GM18511 (cell line): ENCODE measurements around the gene TAX1BP3.
A peak's percentile ranks its signal among the peaks of the same experiment; 100 is the strongest.

Source experiments
- ATAC-seq: cut with Tn5 transposase; IDR thresholded peaks from one replicate; pipeline ENCODE4 v1.9.1; 2021; ENCODE audit warnings: mild to moderate bottlenecking, moderate library complexity; ENCODE audit not compliant: unreplicated experiment

The TAX1BP3 gene

GRCh38 chr17:3688852-3689261 lies 20.5 kb upstream of the TAX1BP3 start:
- ATAC-seq, result no peak

GRCh38 chr17:3688027-3688553 lies 19.7 kb upstream of the TAX1BP3 start:
- no peak for ATAC-seq

- ATAC-seq, result no peak
Observed at GRCh38 chr17:3685174-3685573, 16.8 kb upstream of the TAX1BP3 start.

- ATAC-seq, result no peak
Observed at GRCh38 chr17:3683054-3683511, 14.7 kb upstream of the TAX1BP3 start.

- no peak for ATAC-seq
Observed at GRCh38 chr17:3682033-3682432, 13.7 kb upstream of the TAX1BP3 start.

- no peak for ATAC-seq
Observed at GRCh38 chr17:3681565-3681964, 13.2 kb upstream of the TAX1BP3 start.

- no peak for ATAC-seq
Observed at GRCh38 chr17:3681057-3681456, 12.7 kb upstream of the TAX1BP3 start.

- ATAC-seq, result no peak
Observed at GRCh38 chr17:3679531-3680126, 11.3 kb upstream of the TAX1BP3 start.

- no peak for ATAC-seq
Observed at GRCh38 chr17:3678821-3679530, 10.6 kb upstream of the TAX1BP3 start.

GRCh38 chr17:3678095-3678820 lies 9.9 kb upstream of the TAX1BP3 start:
- ATAC-seq, result no peak

- no peak for ATAC-seq
Observed at GRCh38 chr17:3675886-3676285, 7.5 kb upstream of the TAX1BP3 start.

- no peak for ATAC-seq
Observed at GRCh38 chr17:3672571-3672970, 4.2 kb upstream of the TAX1BP3 start.

GRCh38 chr17:3669548-3669947 lies 1.2 kb upstream of the TAX1BP3 start:
- ATAC-seq, result no peak

GRCh38 chr17:3669085-3669347 lies 638 bp upstream of the TAX1BP3 start:
- ATAC-seq, result no peak

- ATAC-seq, result peak; percentile 7
Observed at GRCh38 chr17:3667366-3668278, 756 bp downstream of the TAX1BP3 start.

- no peak for ATAC-seq
Observed at GRCh38 chr17:3666516-3666915, 1.9 kb downstream of the TAX1BP3 start.

- ATAC-seq, result no peak
Observed at GRCh38 chr17:3665834-3666233, 2.5 kb downstream of the TAX1BP3 start.

- no peak for ATAC-seq
Observed at GRCh38 chr17:3663102-3664011, 5.0 kb downstream of the TAX1BP3 start.

- no peak for ATAC-seq
Observed at GRCh38 chr17:3660311-3660891, 8.0 kb downstream of the TAX1BP3 start.
